ENCODE results near the gene MYO3B. TPM values are rescaled to one million over a fixed set of nuclear protein-coding genes. Genes with fewer than 3 reads are reported as not detected.

MYO3B gene
- polyA plus RNA-seq, 2 of the 4 experiments (the other 2 are of a cell fraction), result 0.01 TPM; not detected in 1

GRCh38 chr2:170530803-170531564 lies 353.0 kb downstream of the MYO3B start:
- Histone ChIP-seq H3K9me3 (no peaks in the 10 kb centered on the region), H3K4me2 (peak overlapping the region; percentile 61), H3K4me3 (no peak overlapping the region; the same call in 2 of the 3 replicates), H3K27ac (no peak overlapping the region), H3K4me1 (peaks cover 11% of the 10 kb centered on the region; the same call in 2 of the 3 replicates)
- WGBS (ENCODE audit: missing lambda C conversion rate), result 42% methylated on average over 2 of the region's 2 CpGs
- TF ChIP-seq JUN (IDR thresholded peaks at IDR 0.05), result no peak
- TF ChIP-seq PHF8 (IDR thresholded peaks at IDR 0.05; ENCODE audit: borderline replicate concordance, low read depth), result no peak
- TF ChIP-seq SREBF2 (IDR thresholded peaks at IDR 0.05), result no peak
- no peak for TF ChIP-seq CBX2 (IDR thresholded peaks at IDR 0.05; ENCODE audit: borderline replicate concordance, low read depth)
- no peak for TF ChIP-seq ATOH8 (CRISPR knock-in tag; IDR thresholded peaks at IDR 0.05; ENCODE audit: low read depth)
- no peak for TF ChIP-seq POLR2AphosphoS2 (conservative IDR thresholded peaks at IDR 0.05; ENCODE audit: low read length)
- no peak for TF ChIP-seq HOXB13 (CRISPR knock-in tag; IDR thresholded peaks at IDR 0.05; ENCODE audit: low read depth)
- no peak for TF ChIP-seq JUNB (IDR thresholded peaks at IDR 0.05)
- no peak for TF ChIP-seq FOXS1 (CRISPR knock-in tag; IDR thresholded peaks at IDR 0.05)
- TF ChIP-seq HMGXB4 (CRISPR knock-in tag; IDR thresholded peaks at IDR 0.05; ENCODE audit: borderline replicate concordance), result no peak
- DNase-seq (ENCODE audit: low read depth in 1 of 2, low spot score in 1 of 2) (no peak), FAIRE-seq (no peak), ATAC-seq (peak in 1 of 2 experiments; percentile 19; a peak in 2 of 6 replicates)
- POLR2A ChIA-PET, result no interaction called here
- CTCF ChIA-PET, result interaction anchor here (0.8 to 1.5 kb wide), 2 partner anchors 122 to 133 kb away, joined by 3 read pairs; no protein-coding TSS in a partner anchor

- FAIRE-seq, result no peak
- POLR2A ChIA-PET, result no interaction called here
These were observed 353.9 kb downstream of the MYO3B start for GRCh38 chr2:170531876-170532275.

More at GRCh38 chr2:170531876-170532275, 353.9 kb downstream of the MYO3B start:
- Histone ChIP-seq H3K27ac (no peak overlapping the region), H3K4me2 (no peak overlapping the region), H3K9me3 (no peaks in the 10 kb centered on the region), H3K4me3 (no peak overlapping the region), H3K4me1 (peaks cover 11% of the 10 kb centered on the region; the same call in 2 of the 3 replicates)
- TF ChIP-seq NFE2L2 (conservative IDR thresholded peaks at IDR 0.05; ENCODE audit: low read length) (no peak), EHF (CRISPR knock-in tag; IDR thresholded peaks at IDR 0.05) (no peak), HOXB13 (CRISPR knock-in tag; IDR thresholded peaks at IDR 0.05; ENCODE audit: low read depth) (no peak), ATOH8 (CRISPR knock-in tag; IDR thresholded peaks at IDR 0.05; ENCODE audit: low read depth) (no peak), POLR2AphosphoS2 (conservative IDR thresholded peaks at IDR 0.05; ENCODE audit: low read length) (no peak), RCOR1 (IDR thresholded peaks at IDR 0.05; ENCODE audit: low read depth, low read length) (no peak), JUNB (IDR thresholded peaks at IDR 0.05) (no peak), CHD2 (IDR thresholded peaks at IDR 0.05; ENCODE audit: low read length, partially characterized antibody) (no peak), MAX (IDR thresholded peaks at IDR 0.05) (no peak), SREBF2 (IDR thresholded peaks at IDR 0.05) (no peak), EP300 (IDR thresholded peaks at IDR 0.05) (no peak), RNF2 (IDR thresholded peaks at IDR 0.05; ENCODE audit: borderline replicate concordance, low read depth) (no peak), EHMT2 (IDR thresholded peaks at IDR 0.05; ENCODE audit: low read depth) (no peak), MYC (IDR thresholded peaks at IDR 0.05; ENCODE audit: borderline replicate concordance, low read length) (no peak), NPAS2 (CRISPR knock-in tag; IDR thresholded peaks at IDR 0.05; ENCODE audit: borderline replicate concordance) (no peak), E2F6 (IDR thresholded peaks at IDR 0.05; ENCODE audit: borderline replicate concordance, low read depth) (no peak), HES2 (IDR thresholded peaks at IDR 0.05) (no peak), CTCF (IDR thresholded peaks at IDR 0.05) (no peak)
- ATAC-seq (no peak), DNase-seq (ENCODE audit: low read depth in 1 of 2, low spot score in 1 of 2) (no peak)
- 46% methylated on average over 2 of the region's 2 CpGs for WGBS (ENCODE audit: missing lambda C conversion rate)
- CTCF ChIA-PET, result no interaction called here
